ENCODE measurements around the gene ABCC3. TPM values are rescaled to one million over a fixed set of nuclear protein-coding genes. Genes with fewer than 3 reads are reported as not detected.

Gene ABCC3
- total RNA-seq, 4 donors from 2014 or later, result 2.0 to 18.7 (median 5.1) TPM

DNA sequence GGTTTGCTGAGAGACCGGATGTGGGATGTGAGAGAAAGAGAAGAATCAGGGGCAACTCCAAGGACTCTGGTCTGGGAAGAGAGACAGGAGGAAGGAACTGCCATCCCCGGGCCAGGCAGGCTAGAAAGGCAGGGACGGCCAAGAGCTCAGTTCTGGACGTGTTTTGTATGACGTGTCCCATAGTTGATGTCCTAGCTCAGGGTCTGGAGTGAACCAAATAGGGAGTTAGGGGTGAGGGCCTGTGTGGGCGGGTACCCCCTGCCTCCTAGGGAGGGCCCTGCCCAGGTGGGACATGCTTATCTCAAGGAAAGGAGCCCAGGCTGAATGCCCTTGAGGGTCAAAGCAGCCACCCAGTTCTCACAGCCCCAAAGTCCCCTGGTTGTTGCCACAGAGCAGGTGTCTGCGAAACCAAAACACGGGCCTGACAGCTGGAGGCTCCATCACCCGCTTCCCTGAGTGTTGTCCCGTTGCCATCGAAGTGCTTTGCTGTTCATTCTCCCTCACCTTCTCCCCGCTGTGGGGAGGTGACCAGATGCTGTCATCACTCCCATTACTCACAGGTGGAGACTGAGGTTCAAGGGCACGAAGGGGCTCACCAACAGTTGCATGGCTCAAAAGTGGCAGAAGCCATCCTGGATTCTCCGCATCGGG, 7.5 kb downstream of the ABCC3 start:
- Histone ChIP-seq H3K4me3 (no peak overlapping the region), H3K36me3 (no peaks in the 10 kb centered on the region), H3K9me3 (no peaks in the 10 kb centered on the region), H3K4me1 (peaks cover 0 to 29% (median 10%) of the 10 kb centered on the region in 3 donors), H3K27ac (no peak overlapping the region), H3K27me3 (peaks cover 11% of the 10 kb centered on the region)
- 74 to 86% methylated on average over 4 to 5 of the region's 15 CpGs for WGBS, 2 donors (ENCODE audit: low coverage in 1 of 2)
- TF ChIP-seq POLR2A (IDR thresholded peaks at IDR 0.05), result no peak
- TF ChIP-seq EP300 (IDR thresholded peaks at IDR 0.05), result no peak
- TF ChIP-seq POLR2AphosphoS5 (IDR thresholded peaks at IDR 0.05), result no peak
- TF ChIP-seq, protein P1, sequence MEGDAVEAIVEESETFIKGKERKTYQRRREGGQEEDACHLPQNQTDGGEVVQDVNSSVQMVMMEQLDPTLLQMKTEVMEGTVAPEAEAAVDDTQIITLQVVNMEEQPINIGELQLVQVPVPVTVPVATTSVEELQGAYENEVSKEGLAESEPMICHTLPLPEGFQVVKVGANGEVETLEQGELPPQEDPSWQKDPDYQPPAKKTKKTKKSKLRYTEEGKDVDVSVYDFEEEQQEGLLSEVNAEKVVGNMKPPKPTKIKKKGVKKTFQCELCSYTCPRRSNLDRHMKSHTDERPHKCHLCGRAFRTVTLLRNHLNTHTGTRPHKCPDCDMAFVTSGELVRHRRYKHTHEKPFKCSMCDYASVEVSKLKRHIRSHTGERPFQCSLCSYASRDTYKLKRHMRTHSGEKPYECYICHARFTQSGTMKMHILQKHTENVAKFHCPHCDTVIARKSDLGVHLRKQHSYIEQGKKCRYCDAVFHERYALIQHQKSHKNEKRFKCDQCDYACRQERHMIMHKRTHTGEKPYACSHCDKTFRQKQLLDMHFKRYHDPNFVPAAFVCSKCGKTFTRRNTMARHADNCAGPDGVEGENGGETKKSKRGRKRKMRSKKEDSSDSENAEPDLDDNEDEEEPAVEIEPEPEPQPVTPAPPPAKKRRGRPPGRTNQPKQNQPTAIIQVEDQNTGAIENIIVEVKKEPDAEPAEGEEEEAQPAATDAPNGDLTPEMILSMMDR (IDR thresholded peaks at IDR 0.05), result no peak
- ATAC-seq, result no peak

DNA sequence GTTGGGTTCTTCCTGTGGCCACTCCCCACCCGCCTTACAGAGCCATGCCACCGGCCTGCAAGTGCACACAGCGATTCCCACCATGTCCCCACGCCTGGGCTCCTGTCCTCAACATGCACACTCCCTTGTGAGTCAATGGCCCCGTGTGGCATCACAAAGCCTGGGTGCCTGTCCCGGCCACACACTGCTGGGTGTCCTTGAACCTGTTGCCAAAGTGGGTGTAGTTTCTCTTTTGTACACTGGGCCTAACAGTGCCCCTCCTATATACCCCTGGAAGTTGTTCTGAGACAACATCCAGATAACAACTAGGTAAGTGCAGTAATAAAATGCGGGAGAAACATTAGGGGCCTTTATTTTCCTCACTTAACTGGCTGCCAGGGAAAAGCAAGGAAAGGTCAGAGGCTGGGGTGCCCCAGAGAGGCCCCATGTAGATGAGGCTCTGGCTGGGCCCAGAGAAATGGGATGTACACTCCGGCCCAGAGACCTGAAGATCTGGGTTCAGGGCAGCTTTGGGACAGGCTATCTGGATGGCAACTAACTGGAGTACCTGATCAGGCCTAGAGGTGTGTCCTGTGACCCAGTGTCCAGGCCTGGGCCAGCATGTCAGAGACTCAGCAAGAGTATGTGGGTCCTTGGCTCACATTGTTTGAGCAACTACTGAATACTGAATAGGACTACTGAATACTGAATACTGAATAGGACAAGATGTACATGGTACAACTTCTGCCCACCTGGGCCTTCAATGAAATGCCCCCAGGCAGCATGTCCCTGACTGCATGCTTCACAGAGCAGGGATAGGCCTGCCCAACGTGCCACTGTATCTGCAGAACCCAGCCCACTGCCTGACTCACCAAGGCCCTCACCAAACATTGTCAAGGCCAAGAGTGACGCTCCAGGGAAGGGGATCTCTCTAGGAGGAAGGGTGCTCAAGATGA, 8.3 kb downstream of the ABCC3 start:
- TF ChIP-seq POLR2A (IDR thresholded peaks at IDR 0.05) (no peak), POLR2AphosphoS5 (IDR thresholded peaks at IDR 0.05) (no peak), EP300 (IDR thresholded peaks at IDR 0.05) (no peak)
- TF ChIP-seq, protein P1 (IDR thresholded peaks at IDR 0.05), result no peak
- H3K27ac ChIP-seq, result no peak overlapping the region
- H3K4me1 ChIP-seq, result peaks cover 0 to 29% (median 10%) of the 10 kb centered on the region in 3 donors
- H3K36me3 ChIP-seq, result no peaks in the 10 kb centered on the region
- ATAC-seq, result no peak
- WGBS, 2 donors (ENCODE audit: low coverage in 1 of 2), result 100% methylated on average over 1 of the region's 10 CpGs; no CpG with 5 or more reads in 1 of the 2 donors
- peaks cover 3% of the 10 kb centered on the region for H3K27me3 ChIP-seq
- H3K9me3 ChIP-seq, result no peaks in the 10 kb centered on the region
- no peak overlapping the region for H3K4me3 ChIP-seq

DNA sequence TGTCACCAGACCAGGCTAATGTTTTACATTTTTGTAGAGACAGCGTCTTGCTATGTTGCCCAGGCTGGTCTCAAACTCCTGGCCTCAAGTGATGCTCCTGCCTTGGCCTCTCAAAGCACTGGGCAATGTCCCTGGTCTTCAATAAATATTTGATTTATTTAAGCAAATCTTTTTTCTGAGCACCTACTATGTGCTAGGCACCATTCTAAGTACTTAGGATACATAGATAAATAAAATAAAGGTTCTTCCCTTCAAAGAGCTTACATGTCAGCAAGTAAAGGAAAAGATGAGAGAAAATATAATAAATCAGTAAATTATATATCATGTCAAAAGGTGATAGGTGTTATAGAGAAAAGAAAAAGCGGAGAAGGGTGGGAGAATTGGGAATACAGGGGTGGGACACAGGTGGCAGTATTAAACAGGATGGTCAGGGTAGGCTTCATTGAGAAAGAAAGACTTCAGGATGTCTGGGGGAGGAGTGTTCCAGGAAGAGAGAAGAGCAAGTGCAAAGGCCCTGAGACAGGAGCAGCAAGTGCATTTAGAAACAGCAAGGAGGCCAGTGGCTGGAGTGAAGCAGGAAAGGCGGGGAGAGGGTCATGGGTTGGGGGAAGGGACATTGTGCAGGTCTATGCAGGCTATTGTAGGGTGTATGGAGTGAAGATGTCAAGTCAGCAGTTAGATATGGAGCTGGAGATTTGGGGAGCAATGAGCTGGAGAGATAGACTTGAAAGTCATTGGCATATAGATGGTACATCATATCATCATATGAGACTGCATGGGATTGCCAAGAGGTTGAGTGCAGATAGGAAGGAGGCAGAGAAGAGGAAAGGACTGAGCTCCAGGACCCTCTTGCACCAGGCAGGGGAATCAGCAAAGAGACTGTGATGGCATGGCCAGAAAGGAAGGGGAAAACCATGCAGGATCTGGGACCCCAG, 11.3 kb downstream of the ABCC3 start:
- TF ChIP-seq, protein P1 (IDR thresholded peaks at IDR 0.05), result no peak
- Histone ChIP-seq H3K9me3 (no peaks in the 10 kb centered on the region), H3K36me3 (no peaks in the 10 kb centered on the region), H3K4me3 (no peak overlapping the region), H3K27me3 (no peaks in the 10 kb centered on the region), H3K27ac (no peak overlapping the region), H3K4me1 (peaks cover 0 to under 1% (median 0%) of the 10 kb centered on the region in 3 donors)
- no peak for ATAC-seq
- WGBS, 2 donors (ENCODE audit: low coverage in 1 of 2), result 94 to 100% methylated on average over 2 to 3 of the region's 3 CpGs

DNA sequence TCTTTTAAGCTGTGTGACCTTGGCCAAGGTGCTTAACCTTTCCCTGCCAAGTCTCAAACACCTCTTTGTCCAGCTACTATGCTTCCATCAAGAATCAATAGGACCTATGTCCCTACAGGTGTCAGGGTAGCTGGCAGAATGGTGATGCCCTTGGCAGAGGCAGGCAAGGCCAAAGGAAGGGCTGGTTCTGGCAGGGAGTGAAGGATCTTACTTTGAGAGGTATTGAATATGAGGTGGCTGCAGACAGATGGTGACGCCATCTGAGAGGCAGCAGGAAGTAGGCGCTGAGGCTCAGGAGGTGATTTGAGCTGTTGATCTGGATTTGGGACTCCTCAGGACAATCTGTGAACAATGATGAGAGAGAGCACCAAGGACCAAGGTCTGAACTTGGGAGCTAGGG, 12.5 kb downstream of the ABCC3 start:
- Histone ChIP-seq H3K36me3 (no peaks in the 10 kb centered on the region), H3K4me3 (no peak overlapping the region), H3K4me1 (no peaks in the 10 kb centered on the region), H3K27me3 (no peaks in the 10 kb centered on the region), H3K9me3 (no peaks in the 10 kb centered on the region), H3K27ac (no peak overlapping the region)
- 96% methylated on average over 2 of the region's 2 CpGs; no CpG with 5 or more reads in 1 of the 2 donors for WGBS, 2 donors (ENCODE audit: low coverage in 1 of 2)
- TF ChIP-seq POLR2A (IDR thresholded peaks at IDR 0.05) (no peak), EP300 (IDR thresholded peaks at IDR 0.05) (no peak), POLR2AphosphoS5 (IDR thresholded peaks at IDR 0.05) (no peak)
- TF ChIP-seq, protein P1 (IDR thresholded peaks at IDR 0.05), result no peak
- no peak for ATAC-seq
